Prostate gland (tissue), 2 donors: ENCODE results near the gene NHSL2.

ENCODE experiments used
- POLR2A ChIP-seq: fragments of 450-650 bp; IDR thresholded peaks from one replicate; pipeline ENCODE4 v1.6.1; 2016; ENCODE audit warnings: antibody characterized with exemption, mild to moderate bottlenecking
- POLR2AphosphoS5 ChIP-seq: sonication (generic); formaldehyde crosslinking; IDR thresholded peaks from one replicate; pipeline ENCODE4 v1.6.1; 2017; ENCODE audit warnings: antibody characterized with exemption
- TF ChIP-seq, protein P1 (sequence below), 4 experiments: fragments of 200-600 bp in 2 of 4; fragments of 450-650 bp in 2 of 4; sonication (generic) in 2 of 4; IDR thresholded peaks; 1 replicate in 3 of 4; 2 replicates in 1 of 4; pipeline ENCODE4 v1.5.1; 2016 to 2019; ENCODE audit warnings: antibody characterized with exemption in 4 of 4, mild to moderate bottlenecking in 2 of 4, moderate library complexity in 2 of 4

DNA sequence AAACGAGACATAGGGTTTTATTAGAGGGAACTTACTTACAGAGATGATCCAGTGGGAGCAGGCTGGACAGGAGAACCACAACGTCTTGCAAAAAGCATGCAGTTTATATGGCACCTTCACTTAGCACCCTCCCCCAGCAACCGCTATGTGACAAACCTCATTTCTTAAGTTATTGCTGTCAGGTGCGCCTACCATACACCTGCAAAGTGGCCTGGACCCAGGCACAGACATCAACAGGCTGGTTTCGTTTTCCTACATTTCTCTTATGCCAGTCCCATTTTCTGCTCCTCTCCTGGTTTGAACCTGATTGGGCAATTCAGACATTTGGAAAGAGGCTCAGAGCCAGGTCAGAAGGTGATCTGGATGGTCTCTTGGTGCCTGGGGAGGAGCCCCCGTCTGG, 202.8 kb downstream of the NHSL2 start:
- TF ChIP-seq, protein P1, sequence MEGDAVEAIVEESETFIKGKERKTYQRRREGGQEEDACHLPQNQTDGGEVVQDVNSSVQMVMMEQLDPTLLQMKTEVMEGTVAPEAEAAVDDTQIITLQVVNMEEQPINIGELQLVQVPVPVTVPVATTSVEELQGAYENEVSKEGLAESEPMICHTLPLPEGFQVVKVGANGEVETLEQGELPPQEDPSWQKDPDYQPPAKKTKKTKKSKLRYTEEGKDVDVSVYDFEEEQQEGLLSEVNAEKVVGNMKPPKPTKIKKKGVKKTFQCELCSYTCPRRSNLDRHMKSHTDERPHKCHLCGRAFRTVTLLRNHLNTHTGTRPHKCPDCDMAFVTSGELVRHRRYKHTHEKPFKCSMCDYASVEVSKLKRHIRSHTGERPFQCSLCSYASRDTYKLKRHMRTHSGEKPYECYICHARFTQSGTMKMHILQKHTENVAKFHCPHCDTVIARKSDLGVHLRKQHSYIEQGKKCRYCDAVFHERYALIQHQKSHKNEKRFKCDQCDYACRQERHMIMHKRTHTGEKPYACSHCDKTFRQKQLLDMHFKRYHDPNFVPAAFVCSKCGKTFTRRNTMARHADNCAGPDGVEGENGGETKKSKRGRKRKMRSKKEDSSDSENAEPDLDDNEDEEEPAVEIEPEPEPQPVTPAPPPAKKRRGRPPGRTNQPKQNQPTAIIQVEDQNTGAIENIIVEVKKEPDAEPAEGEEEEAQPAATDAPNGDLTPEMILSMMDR (IDR thresholded peaks at IDR 0.05), result no peak
- TF ChIP-seq POLR2A (no peak), POLR2AphosphoS5 (no peak)
